ENCODE data around the gene CCIN.

CCIN gene

GRCh38 chr9:36193023-36193422 is 23.8 kb downstream of the CCIN start:
- H3K9ac ChIP-seq (ENCODE audit: low read depth, low read length), result peak overlapping the region; percentile 45; the same call in 1 of the 2 replicates
- H3K27me3 ChIP-seq (ENCODE audit: insufficient read depth, low read length), result no peaks in the 10 kb centered on the region
- H3K4me3 ChIP-seq (ENCODE audit: low read length), result peak overlapping the region; percentile 93
- WGBS, result 85% methylated on average over 3 of the region's 3 CpGs
- peaks cover 37% of the 10 kb centered on the region for H3K36me3 ChIP-seq (ENCODE audit: insufficient read depth, low read length)
- no peak overlapping the region for H3K27ac ChIP-seq (ENCODE audit: low read depth, low read length)
- peaks cover 18% of the 10 kb centered on the region; the same call in 1 of the 2 replicates for H3K4me1 ChIP-seq (ENCODE audit: insufficient read depth, low read length)
- H3K9me3 ChIP-seq (ENCODE audit: insufficient read depth, low read depth, low read length), result no peaks in the 10 kb centered on the region

- H3K36me3 ChIP-seq (ENCODE audit: insufficient read depth, low read length), result peaks cover 50% of the 10 kb centered on the region
- no peaks in the 10 kb centered on the region for H3K27me3 ChIP-seq (ENCODE audit: insufficient read depth, low read length)
- H3K9me3 ChIP-seq (ENCODE audit: insufficient read depth, low read depth, low read length), result no peaks in the 10 kb centered on the region
- H3K9ac ChIP-seq (ENCODE audit: low read depth, low read length), result no peak overlapping the region; the same call in 1 of the 2 replicates
- H3K4me1 ChIP-seq (ENCODE audit: insufficient read depth, low read length), result peaks cover 18% of the 10 kb centered on the region; the same call in 1 of the 2 replicates
- no peak overlapping the region for H3K27ac ChIP-seq (ENCODE audit: low read depth, low read length)
- 89% methylated on average over 4 of the region's 4 CpGs for WGBS
- no peak overlapping the region for H3K4me3 ChIP-seq (ENCODE audit: low read length)
Measured at GRCh38 chr9:36194326-36195000, 25.3 kb downstream of the CCIN start.

GRCh38 chr9:36204906-36205547 is 35.8 kb downstream of the CCIN start:
- H3K4me3 ChIP-seq (ENCODE audit: low read length), result no peak overlapping the region
- peaks cover 98% of the 10 kb centered on the region for H3K36me3 ChIP-seq (ENCODE audit: insufficient read depth, low read length)
- H3K9ac ChIP-seq (ENCODE audit: low read depth, low read length), result no peak overlapping the region
- no peaks in the 10 kb centered on the region for H3K9me3 ChIP-seq (ENCODE audit: insufficient read depth, low read depth, low read length)
- WGBS, result 89% methylated on average over 11 of the region's 11 CpGs
- H3K4me1 ChIP-seq (ENCODE audit: insufficient read depth, low read length), result no peaks in the 10 kb centered on the region
- H3K27me3 ChIP-seq (ENCODE audit: insufficient read depth, low read length), result no peaks in the 10 kb centered on the region
- no peak overlapping the region for H3K27ac ChIP-seq (ENCODE audit: low read depth, low read length)

GRCh38 chr9:36207016-36207415 is 37.8 kb downstream of the CCIN start:
- no peaks in the 10 kb centered on the region for H3K4me1 ChIP-seq (ENCODE audit: insufficient read depth, low read length)
- peaks cover 98% of the 10 kb centered on the region for H3K36me3 ChIP-seq (ENCODE audit: insufficient read depth, low read length)
- no peak overlapping the region for H3K27ac ChIP-seq (ENCODE audit: low read depth, low read length)
- no peak overlapping the region for H3K4me3 ChIP-seq (ENCODE audit: low read length)
- no peaks in the 10 kb centered on the region for H3K9me3 ChIP-seq (ENCODE audit: insufficient read depth, low read depth, low read length)
- no peak overlapping the region for H3K9ac ChIP-seq (ENCODE audit: low read depth, low read length)
- no peaks in the 10 kb centered on the region for H3K27me3 ChIP-seq (ENCODE audit: insufficient read depth, low read length)
- WGBS, result 94% methylated on average over 4 of the region's 4 CpGs

- no peaks in the 10 kb centered on the region for H3K4me1 ChIP-seq (ENCODE audit: insufficient read depth, low read length)
Measured at GRCh38 chr9:36207546-36208012, 38.4 kb downstream of the CCIN start.

GRCh38 chr9:36208521-36209253 is 39.5 kb downstream of the CCIN start:
- H3K36me3 ChIP-seq (ENCODE audit: insufficient read depth, low read length), result peaks cover 98% of the 10 kb centered on the region

More at GRCh38 chr9:36207546-36208012, 38.4 kb downstream of the CCIN start:
- H3K36me3 ChIP-seq (ENCODE audit: insufficient read depth, low read length), result peaks cover 98% of the 10 kb centered on the region
- H3K27ac ChIP-seq (ENCODE audit: low read depth, low read length), result no peak overlapping the region
- H3K9ac ChIP-seq (ENCODE audit: low read depth, low read length), result no peak overlapping the region
- H3K9me3 ChIP-seq (ENCODE audit: insufficient read depth, low read depth, low read length), result no peaks in the 10 kb centered on the region
- no peak overlapping the region for H3K4me3 ChIP-seq (ENCODE audit: low read length)
- no peaks in the 10 kb centered on the region for H3K27me3 ChIP-seq (ENCODE audit: insufficient read depth, low read length)
- WGBS, result no CpG with 5 or more reads among the region's 1 CpG

GRCh38 chr9:36210722-36211121 is 41.5 kb downstream of the CCIN start:
- Histone ChIP-seq H3K27ac (ENCODE audit: low read depth, low read length) (no peak overlapping the region), H3K4me3 (ENCODE audit: low read length) (no peak overlapping the region), H3K27me3 (ENCODE audit: insufficient read depth, low read length) (no peaks in the 10 kb centered on the region), H3K9me3 (ENCODE audit: insufficient read depth, low read depth, low read length) (no peaks in the 10 kb centered on the region), H3K9ac (ENCODE audit: low read depth, low read length) (no peak overlapping the region), H3K4me1 (ENCODE audit: insufficient read depth, low read length) (no peaks in the 10 kb centered on the region), H3K36me3 (ENCODE audit: insufficient read depth, low read length) (peaks cover 95% of the 10 kb centered on the region)
- WGBS, result 97% methylated on average over 8 of the region's 8 CpGs

More at GRCh38 chr9:36208521-36209253, 39.5 kb downstream of the CCIN start:
- no peak overlapping the region for H3K9ac ChIP-seq (ENCODE audit: low read depth, low read length)
- no peak overlapping the region for H3K4me3 ChIP-seq (ENCODE audit: low read length)
- no peaks in the 10 kb centered on the region for H3K27me3 ChIP-seq (ENCODE audit: insufficient read depth, low read length)
- no peak overlapping the region for H3K27ac ChIP-seq (ENCODE audit: low read depth, low read length)
- 94% methylated on average over 10 of the region's 10 CpGs for WGBS
- H3K4me1 ChIP-seq (ENCODE audit: insufficient read depth, low read length), result no peaks in the 10 kb centered on the region
- no peaks in the 10 kb centered on the region for H3K9me3 ChIP-seq (ENCODE audit: insufficient read depth, low read depth, low read length)

GRCh38 chr9:36211510-36211909 is 42.3 kb downstream of the CCIN start:
- H3K9ac ChIP-seq (ENCODE audit: low read depth, low read length), result no peak overlapping the region
- H3K36me3 ChIP-seq (ENCODE audit: insufficient read depth, low read length), result peaks cover 91% of the 10 kb centered on the region
- H3K9me3 ChIP-seq (ENCODE audit: insufficient read depth, low read depth, low read length), result no peaks in the 10 kb centered on the region
- WGBS, result 96% methylated on average over 7 of the region's 7 CpGs
- H3K27ac ChIP-seq (ENCODE audit: low read depth, low read length), result no peak overlapping the region
- no peak overlapping the region for H3K4me3 ChIP-seq (ENCODE audit: low read length)
- no peaks in the 10 kb centered on the region for H3K27me3 ChIP-seq (ENCODE audit: insufficient read depth, low read length)
- no peaks in the 10 kb centered on the region for H3K4me1 ChIP-seq (ENCODE audit: insufficient read depth, low read length)

- WGBS, result 95% methylated on average over 4 of the region's 4 CpGs
- H3K36me3 ChIP-seq (ENCODE audit: insufficient read depth, low read length), result peaks cover 89% of the 10 kb centered on the region
Measured at GRCh38 chr9:36213387-36213786, 44.2 kb downstream of the CCIN start.

GRCh38 chr9:36213989-36214388 is 44.8 kb downstream of the CCIN start:
- Histone ChIP-seq H3K4me3 (ENCODE audit: low read length) (no peak overlapping the region), H3K4me1 (ENCODE audit: insufficient read depth, low read length) (no peaks in the 10 kb centered on the region), H3K36me3 (ENCODE audit: insufficient read depth, low read length) (peaks cover 89% of the 10 kb centered on the region), H3K9ac (ENCODE audit: low read depth, low read length) (no peak overlapping the region), H3K9me3 (ENCODE audit: insufficient read depth, low read depth, low read length) (no peaks in the 10 kb centered on the region), H3K27me3 (ENCODE audit: insufficient read depth, low read length) (no peaks in the 10 kb centered on the region), H3K27ac (ENCODE audit: low read depth, low read length) (no peak overlapping the region)
- WGBS, result 98% methylated on average over 4 of the region's 4 CpGs

More at GRCh38 chr9:36213387-36213786, 44.2 kb downstream of the CCIN start:
- Histone ChIP-seq H3K27ac (ENCODE audit: low read depth, low read length) (no peak overlapping the region), H3K9me3 (ENCODE audit: insufficient read depth, low read depth, low read length) (no peaks in the 10 kb centered on the region), H3K4me1 (ENCODE audit: insufficient read depth, low read length) (no peaks in the 10 kb centered on the region), H3K9ac (ENCODE audit: low read depth, low read length) (no peak overlapping the region), H3K27me3 (ENCODE audit: insufficient read depth, low read length) (no peaks in the 10 kb centered on the region), H3K4me3 (ENCODE audit: low read length) (no peak overlapping the region)

- Histone ChIP-seq H3K27ac (ENCODE audit: low read depth, low read length) (no peak overlapping the region), H3K4me3 (ENCODE audit: low read length) (no peak overlapping the region), H3K4me1 (ENCODE audit: insufficient read depth, low read length) (no peaks in the 10 kb centered on the region), H3K9me3 (ENCODE audit: insufficient read depth, low read depth, low read length) (no peaks in the 10 kb centered on the region), H3K9ac (ENCODE audit: low read depth, low read length) (no peak overlapping the region), H3K36me3 (ENCODE audit: insufficient read depth, low read length) (peaks cover 89% of the 10 kb centered on the region), H3K27me3 (ENCODE audit: insufficient read depth, low read length) (no peaks in the 10 kb centered on the region)
Measured at GRCh38 chr9:36214571-36214970, 45.4 kb downstream of the CCIN start.
